Endothelial cell of umbilical vein (primary cell): ENCODE data around the gene ENPP3. TPM values are rescaled to one million over a fixed set of nuclear protein-coding genes. Genes with fewer than 3 reads are reported as not detected.

Experiments used
- BruUV-seq: library from RNA; stranded (reverse); fragments of 400-500 nt; replicated peaks from 2 replicates; lab custom pipeline; 2021; lab: Mats Ljungman, UMichigan
- CTCF ChIA-PET: fragments of 300-600, 350-600 bp; sonication (Branson Sonifier 250); formaldehyde crosslinking; loops from one replicate; lab custom pipeline; 2021; ENCODE audit warnings: antibody characterized with exemption, inconsistent platforms; lab: Charles Lee
- POLR2A ChIA-PET: fragments of 300-600, 350-600 bp; sonication (Branson Sonifier 250); formaldehyde crosslinking; loops from one replicate; lab custom pipeline; 2021; ENCODE audit warnings: antibody characterized with exemption, inconsistent platforms; lab: Charles Lee
- DNase-seq: peaks from one replicate; pipeline ENCODE4 v3.0.0-alpha.2; 2011; ENCODE audit warnings: low read depth, low spot score
- FAIRE-seq: peaks from 2 replicates; lab custom pipeline; 2011; peaks lifted over from hg19 to GRCh38; lab: Jason Lieb, UNC
- H2AFZ ChIP-seq: 2 replicates; pipeline ENCODE4 v1.6.0; 2012; ENCODE audit warnings: low read depth, low read length, control low read depth, inconsistent platforms
- H3K27ac ChIP-seq: 2 replicates; pipeline ENCODE4 v1.5.1; 2011; ENCODE audit warnings: low read depth, mild to moderate bottlenecking, control low read depth, low read length, moderate library complexity; ENCODE audit not compliant: insufficient read depth
- H3K27me3 ChIP-seq, 2 experiments: 2 replicates each; pipeline versions ENCODE4 v1.6.0 to v1.6.1; 2011; ENCODE audit warnings: low read length in 2 of 2, mixed read lengths in 1 of 2; ENCODE audit not compliant: control insufficient read depth in 2 of 2, insufficient read depth in 2 of 2
- H3K36me3 ChIP-seq, 2 experiments: 2 replicates in 1 of 2; 3 replicates in 1 of 2; pipeline ENCODE4 v1.5.1; 2011; ENCODE audit warnings: low read length in 2 of 2, mild to moderate bottlenecking in 1 of 2, moderate library complexity in 1 of 2; ENCODE audit not compliant: control insufficient read depth in 2 of 2, insufficient read depth in 2 of 2; ENCODE audit errors: extremely low read depth in 1 of 2
- H3K4me1 ChIP-seq: 3 replicates; pipeline ENCODE4 v1.5.1; 2011; ENCODE audit warnings: mild to moderate bottlenecking, low read length; ENCODE audit not compliant: control insufficient read depth, insufficient read depth; ENCODE audit errors: extremely low read depth
- H3K4me2 ChIP-seq: 2 replicates; pipeline ENCODE4 v1.6.1; 2011; ENCODE audit warnings: low read length, control low read depth, mixed read lengths; ENCODE audit not compliant: insufficient read depth
- H3K4me3 ChIP-seq, 3 experiments: fragments of 200-600 bp in 1 of 3; sonication (generic), shearing (Covaris generic) in 1 of 3; replicated peaks in 1 of 3; 2 replicates each; pipeline ENCODE4 v1.5.1; 2011 to 2016; ENCODE audit warnings: control low read depth in 3 of 3, low read length in 3 of 3, mild to moderate bottlenecking in 2 of 3, inconsistent platforms in 1 of 3, low read depth in 1 of 3, moderate library complexity in 1 of 3; ENCODE audit not compliant: insufficient read depth in 1 of 3
- H3K79me2 ChIP-seq: 2 replicates; pipeline ENCODE4 v1.6.0; 2012; ENCODE audit warnings: low read length, inconsistent platforms; ENCODE audit not compliant: control insufficient read depth, insufficient read depth
- H3K9ac ChIP-seq: replicated peaks from 2 replicates; pipeline ENCODE3; 2011; ENCODE audit warnings: low read length, control low read depth; ENCODE audit not compliant: insufficient read depth; ENCODE audit errors: extremely low read depth
- H3K9me1 ChIP-seq: replicated peaks from 3 replicates; pipeline ENCODE4 v1.6.0; 2011; ENCODE audit warnings: mild to moderate bottlenecking, low read length; ENCODE audit not compliant: control insufficient read depth, insufficient read depth; ENCODE audit errors: extremely low read depth
- H3K9me3 ChIP-seq: replicated peaks from 2 replicates; pipeline ENCODE4 v1.5.1; 2012; ENCODE audit warnings: low read length, inconsistent platforms; ENCODE audit not compliant: control insufficient read depth, insufficient read depth
- H4K20me1 ChIP-seq: replicated peaks from 2 replicates; pipeline ENCODE3; 2011; ENCODE audit warnings: mild to moderate bottlenecking, low read length; ENCODE audit not compliant: control insufficient read depth, insufficient read depth; ENCODE audit errors: extremely low read depth
- EZH2 ChIP-seq: IDR thresholded peaks from 2 replicates; pipeline ENCODE4 v1.6.1; 2012; ENCODE audit warnings: borderline replicate concordance, low read depth, mild to moderate bottlenecking, moderate library complexity, low read length, inconsistent platforms; ENCODE audit not compliant: severe bottlenecking
- FOS ChIP-seq: IDR thresholded peaks from 2 replicates; pipeline ENCODE4 v1.6.1; 2011; ENCODE audit warnings: mild to moderate bottlenecking, low read length, moderate library complexity, borderline replicate concordance; ENCODE audit not compliant: insufficient read depth
- MAX ChIP-seq: IDR thresholded peaks from 2 replicates; pipeline ENCODE4 v1.6.1; 2011; ENCODE audit not compliant: insufficient read depth, insufficient read length
- MYC ChIP-seq: IDR thresholded peaks from one replicate; pipeline ENCODE4 v1.6.1; 2011; ENCODE audit warnings: mild to moderate bottlenecking, low read depth, low read length
- POLR2A ChIP-seq: IDR thresholded peaks from 2 replicates; pipeline ENCODE4 v1.6.1; 2012; ENCODE audit warnings: low read depth, mild to moderate bottlenecking, control low read depth, low read length
- dilution Hi-C: fragments of 300-500 bp; cut with MboI; formaldehyde crosslinking; loops from one replicate; pipeline ENCODE4 v1.15.0; 2019; ENCODE audit warnings: low sequenced_read_pairs; ENCODE audit not compliant: extremely low pct_ligation_motif_present
- intact Hi-C: fragments of 100-400 bp; cut with micrococcal nuclease; formaldehyde crosslinking; loops from one replicate; pipeline ENCODE4 v1.10.0; 2022
- microRNA-seq: library from miRNA; unstranded; fragments of <30 nt; microRNA quantifications from one replicate; pipeline ENCODE4 v1.2.0, GENCODE V29; 2021; ENCODE audit warnings: borderline number of aligned reads, borderline replicate concordance
- polyA plus RNA-seq, 4 experiments: library from polyadenylated mRNA; depleted of rRNA in 3 of 4; stranded (reverse) in 3 of 4; unstranded in 1 of 4; fragments of >200 nt; gene quantifications; 2 replicates each; pipeline versions ENCODE4 v1.2.1 to v1.2.3, GENCODE V29; 2011 to 2012; ENCODE audit warnings: missing spikeins in 1 of 4
- small RNA-seq: library from RNA; depleted of rRNA; stranded (forward); fragments of <200 nt; gene quantifications from one replicate; pipeline ENCODE3, GENCODE V24; 2012; ENCODE audit warnings: low replicate concordance, low read depth; ENCODE audit not compliant: insufficient read depth, insufficient read length
- total RNA-seq: library from RNA; stranded (reverse); gene quantifications from 2 replicates; pipeline ENCODE4 v1.2.3, GENCODE V29; 2021

Gene ENPP3
- total and polyA plus RNA-seq, 2 donors (not counting 3 experiments of a cell fraction or from before 2014, with no cell fraction given) = not detected

DNA sequence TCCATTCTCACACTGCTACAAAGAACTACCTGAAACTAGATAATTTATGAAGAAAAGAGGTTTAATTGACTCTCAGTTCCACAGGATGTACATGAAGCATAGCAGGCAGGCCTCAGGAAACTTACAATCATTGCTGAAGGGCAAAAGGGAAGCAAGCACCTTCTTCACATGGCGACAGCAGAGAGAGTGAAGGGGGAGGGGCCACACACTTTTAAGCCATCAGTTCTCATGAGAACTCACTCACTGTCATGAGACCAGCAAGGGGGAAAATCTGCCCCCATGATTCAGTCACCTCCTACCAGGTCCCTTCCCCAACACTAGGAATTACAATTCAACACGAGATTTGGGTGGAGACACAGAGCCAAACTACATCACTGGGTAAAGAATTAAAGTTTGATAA is 158.3 kb downstream of the ENPP3 start:
- no peaks in the 10 kb centered on the region for H3K9me1 ChIP-seq
- ChIA-PET POLR2A (no interaction called here), CTCF (no interaction called here)
- TF ChIP-seq MYC (no peak), POLR2A (no peak), FOS (no peak), EZH2 (no peak), MAX (no peak)
- no peak overlapping the region for H3K4me3 ChIP-seq
- no peaks in the 10 kb centered on the region for H3K36me3 ChIP-seq
- FAIRE-seq = no peak
- no peaks in the 10 kb centered on the region for H3K4me1 ChIP-seq
- H3K9me3 ChIP-seq = no peaks in the 10 kb centered on the region
- no peak overlapping the region for H2AFZ ChIP-seq
- no peaks in the 10 kb centered on the region for H4K20me1 ChIP-seq
- H3K27ac ChIP-seq = no peak overlapping the region
- H3K4me2 ChIP-seq = no peak overlapping the region
- intact Hi-C loops (no loop called here), dilution Hi-C loops (no loop called here)
- H3K79me2 ChIP-seq = no peaks in the 10 kb centered on the region
- H3K9ac ChIP-seq = no peak overlapping the region
- BruUV-seq = no TSS peak
- DNase-seq = no peak
- peaks cover 2 to 4% of the 10 kb centered on the region in 2 experiments for H3K27me3 ChIP-seq

Small RNAs within 50 kb of the gene (microRNA-seq; reads per million reads assigned to microRNA genes)
- gene MIR548H5 = not detected

Small RNAs within 50 kb of the gene (small RNA-seq; reads per million reads assigned to genes)
- gene MIR548H5 (not detected), gene RNU4-18P (not detected)

Other genes starting within 250 kb of the ENPP3 start
- not detected in 2 replicates for gene ARG1, start 64.1 kb upstream of the ENPP3 start, total RNA-seq
- gene ARG1, start 64.1 kb upstream of the ENPP3 start, polyA plus RNA-seq = not detected in 2 replicates
- gene MED23, start 9.1 kb upstream of the ENPP3 start, total RNA-seq = 28.5 and 29.5 TPM in 2 replicates
- gene MED23, start 9.1 kb upstream of the ENPP3 start, polyA plus RNA-seq = 16.9 and 17.9 TPM in 2 replicates
- gene OR2A4, start 64.1 kb downstream of the ENPP3 start, total RNA-seq = not detected in 2 replicates
- not detected in 2 replicates for gene OR2A4, start 64.1 kb downstream of the ENPP3 start, polyA plus RNA-seq
- gene CTAGE9, start 73.7 kb downstream of the ENPP3 start, total RNA-seq = not detected in 2 replicates
- gene CTAGE9, start 73.7 kb downstream of the ENPP3 start, polyA plus RNA-seq = not detected in 2 replicates
- 1.4 and 1.5 TPM in 2 replicates for gene ENPP1, start 170.7 kb downstream of the ENPP3 start, total RNA-seq
- gene ENPP1, start 170.7 kb downstream of the ENPP3 start, polyA plus RNA-seq = 0.36 and 0.46 TPM in 2 replicates